ENCODE measurements around the gene SIK3.
A peak's percentile ranks its signal among the peaks of the same experiment; 100 is the strongest.

SIK3 gene

DNA sequence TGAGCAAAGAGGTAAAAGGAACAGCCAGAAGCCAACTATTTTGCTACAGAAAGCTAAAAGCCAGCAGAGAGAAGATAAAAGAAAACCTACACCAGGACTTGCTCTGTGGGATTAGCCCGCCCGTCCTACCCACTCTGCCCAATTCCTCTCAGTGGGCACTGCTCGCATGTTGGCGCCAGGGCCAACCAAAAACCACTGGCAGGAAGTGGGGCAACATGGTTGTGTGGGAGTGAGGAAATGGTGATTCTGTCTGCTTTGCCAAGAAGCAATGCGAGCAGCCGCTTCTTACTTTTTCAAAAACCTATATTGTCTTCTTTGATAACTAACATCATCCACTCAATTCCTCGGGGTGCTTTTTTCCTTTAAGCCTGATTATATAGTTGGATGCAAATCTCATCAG, 246.6 kb downstream of the SIK3 start:
- no peaks in the 10 kb centered on the region for H3K9me3 ChIP-seq
- TF ChIP-seq, protein P1, sequence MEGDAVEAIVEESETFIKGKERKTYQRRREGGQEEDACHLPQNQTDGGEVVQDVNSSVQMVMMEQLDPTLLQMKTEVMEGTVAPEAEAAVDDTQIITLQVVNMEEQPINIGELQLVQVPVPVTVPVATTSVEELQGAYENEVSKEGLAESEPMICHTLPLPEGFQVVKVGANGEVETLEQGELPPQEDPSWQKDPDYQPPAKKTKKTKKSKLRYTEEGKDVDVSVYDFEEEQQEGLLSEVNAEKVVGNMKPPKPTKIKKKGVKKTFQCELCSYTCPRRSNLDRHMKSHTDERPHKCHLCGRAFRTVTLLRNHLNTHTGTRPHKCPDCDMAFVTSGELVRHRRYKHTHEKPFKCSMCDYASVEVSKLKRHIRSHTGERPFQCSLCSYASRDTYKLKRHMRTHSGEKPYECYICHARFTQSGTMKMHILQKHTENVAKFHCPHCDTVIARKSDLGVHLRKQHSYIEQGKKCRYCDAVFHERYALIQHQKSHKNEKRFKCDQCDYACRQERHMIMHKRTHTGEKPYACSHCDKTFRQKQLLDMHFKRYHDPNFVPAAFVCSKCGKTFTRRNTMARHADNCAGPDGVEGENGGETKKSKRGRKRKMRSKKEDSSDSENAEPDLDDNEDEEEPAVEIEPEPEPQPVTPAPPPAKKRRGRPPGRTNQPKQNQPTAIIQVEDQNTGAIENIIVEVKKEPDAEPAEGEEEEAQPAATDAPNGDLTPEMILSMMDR (IDR thresholded peaks at IDR 0.05), result no peak
- H3K27me3 ChIP-seq, result no peaks in the 10 kb centered on the region
- peak overlapping the region in 1 of 2 experiments; percentile 10 for H3K4me3 ChIP-seq (ENCODE audit: low read depth in 1 of 2, low read length in 1 of 2)
- peak overlapping the region; percentile 62 for H3K27ac ChIP-seq
- peaks cover 27 to 32% of the 10 kb centered on the region in 2 experiments for H3K4me1 ChIP-seq (ENCODE audit: control insufficient read depth in 1 of 2, insufficient read depth in 1 of 2, low read depth in 1 of 2, low read length in 1 of 2)
- H3K36me3 ChIP-seq, result peaks cover 66% of the 10 kb centered on the region

DNA sequence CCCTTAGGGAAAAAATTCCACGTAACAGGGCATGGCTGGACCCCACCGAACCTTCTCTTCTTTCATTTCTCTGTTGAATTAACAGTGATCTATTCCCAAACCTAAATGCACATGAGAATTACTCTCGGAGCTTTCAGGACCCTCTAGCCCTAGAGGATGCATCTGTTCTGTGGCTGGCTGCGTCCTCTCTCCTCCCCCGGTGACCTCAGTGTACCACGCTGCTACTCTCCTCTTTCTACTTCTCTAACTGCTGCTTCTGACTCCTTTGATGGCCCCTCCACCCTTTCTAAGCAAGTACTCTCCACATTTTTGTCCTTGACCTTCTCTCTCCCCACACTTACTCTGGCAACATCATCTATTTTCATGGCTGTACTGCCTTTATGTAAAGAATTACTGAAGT, 248.7 kb downstream of the SIK3 start:
- peaks cover 27 to 32% of the 10 kb centered on the region in 2 experiments for H3K4me1 ChIP-seq (ENCODE audit: control insufficient read depth in 1 of 2, insufficient read depth in 1 of 2, low read depth in 1 of 2, low read length in 1 of 2)

DNA sequence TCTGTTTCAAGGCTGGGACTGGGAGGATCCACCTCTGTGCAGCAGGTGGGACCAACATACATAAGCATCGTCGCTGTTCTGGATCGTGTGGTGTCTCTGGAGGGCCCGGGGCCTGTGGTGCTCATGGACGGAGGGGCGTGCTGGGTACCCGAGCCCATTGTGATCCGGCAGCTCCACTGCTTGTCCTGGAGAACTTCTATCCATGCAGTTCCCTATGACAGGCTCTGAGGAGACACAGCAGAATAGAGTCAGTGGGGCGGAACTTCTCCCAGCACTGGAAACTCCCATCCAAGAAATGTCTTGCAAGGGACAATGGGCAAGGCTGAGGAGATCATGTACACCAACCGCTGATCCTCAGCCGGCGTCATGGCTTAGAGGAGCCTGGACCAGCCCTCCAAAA, 249.2 kb downstream of the SIK3 start:
- no peaks in the 10 kb centered on the region for H3K27me3 ChIP-seq
- H3K27ac ChIP-seq, result no peak overlapping the region
- TF ChIP-seq, protein P1 (IDR thresholded peaks at IDR 0.05), result no peak
- H3K4me1 ChIP-seq (ENCODE audit: control insufficient read depth in 1 of 2, insufficient read depth in 1 of 2, low read depth in 1 of 2, low read length in 1 of 2), result peaks cover 27 to 31% of the 10 kb centered on the region in 2 experiments
- peaks cover 70% of the 10 kb centered on the region for H3K36me3 ChIP-seq
- no peaks in the 10 kb centered on the region for H3K9me3 ChIP-seq
- H3K4me3 ChIP-seq (ENCODE audit: low read depth in 1 of 2, low read length in 1 of 2), result no peak overlapping the region

More for the DNA sequence above, 248.7 kb downstream of the SIK3 start:
- H3K36me3 ChIP-seq, result peaks cover 71% of the 10 kb centered on the region
- H3K9me3 ChIP-seq, result no peaks in the 10 kb centered on the region
- no peak overlapping the region for H3K27ac ChIP-seq
- TF ChIP-seq, protein P1 (IDR thresholded peaks at IDR 0.05), result no peak
- H3K27me3 ChIP-seq, result no peaks in the 10 kb centered on the region
- no peak overlapping the region for H3K4me3 ChIP-seq (ENCODE audit: low read depth in 1 of 2, low read length in 1 of 2)

DNA sequence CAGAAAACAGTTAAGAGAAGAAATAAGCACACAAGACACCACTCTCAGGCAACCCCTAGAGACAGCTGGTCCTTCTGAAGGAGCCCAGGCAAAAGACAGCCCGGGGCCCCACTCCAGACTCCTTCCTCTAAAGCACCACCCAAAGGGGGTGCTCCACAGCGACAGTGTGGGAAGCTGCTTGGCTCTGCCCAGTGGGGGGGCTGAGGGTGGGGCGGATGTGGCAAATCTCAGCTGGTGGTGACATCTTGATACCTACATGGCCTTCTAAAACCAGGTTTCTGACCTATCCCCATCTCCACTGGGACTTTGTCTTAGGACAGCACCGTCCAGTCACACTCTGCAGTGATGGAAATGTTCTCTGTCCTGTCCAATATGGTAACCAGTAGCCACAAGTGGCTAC, 250.6 kb downstream of the SIK3 start:
- Histone ChIP-seq H3K27me3 (no peaks in the 10 kb centered on the region), H3K27ac (no peak overlapping the region), H3K4me3 (ENCODE audit: low read depth in 1 of 2, low read length in 1 of 2) (no peak overlapping the region), H3K36me3 (peaks cover 79% of the 10 kb centered on the region), H3K9me3 (no peaks in the 10 kb centered on the region), H3K4me1 (ENCODE audit: control insufficient read depth in 1 of 2, insufficient read depth in 1 of 2, low read depth in 1 of 2, low read length in 1 of 2) (peaks cover 15 to 16% of the 10 kb centered on the region in 2 experiments)
- TF ChIP-seq, protein P1 (IDR thresholded peaks at IDR 0.05), result no peak

DNA sequence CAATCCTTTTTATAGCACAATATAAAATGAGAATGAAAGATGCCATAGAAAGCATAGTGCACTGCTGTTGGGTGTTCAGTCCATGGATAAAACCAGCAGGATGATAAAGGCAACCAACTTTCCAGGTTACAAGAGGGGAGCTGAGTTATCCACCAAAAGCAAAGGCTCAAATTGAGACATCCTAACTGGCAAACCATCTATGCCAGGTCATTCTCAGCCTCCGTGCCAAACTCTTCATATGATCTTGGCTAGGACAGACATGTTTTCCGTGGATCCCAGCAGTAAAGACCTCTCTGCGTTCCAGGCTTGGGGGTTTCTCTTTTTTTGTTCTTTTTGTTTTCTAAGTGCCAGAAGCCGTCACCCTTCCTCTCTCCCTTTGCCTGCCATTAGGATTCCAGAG, 253.5 kb downstream of the SIK3 start:
- H3K36me3 ChIP-seq, result peaks cover 69% of the 10 kb centered on the region
- TF ChIP-seq, protein P1 (IDR thresholded peaks at IDR 0.05), result no peak
- no peaks in the 10 kb centered on the region for H3K4me1 ChIP-seq (ENCODE audit: control insufficient read depth in 1 of 2, insufficient read depth in 1 of 2, low read depth in 1 of 2, low read length in 1 of 2)
- H3K27ac ChIP-seq, result no peak overlapping the region
- no peak overlapping the region for H3K4me3 ChIP-seq (ENCODE audit: low read depth in 1 of 2, low read length in 1 of 2)
- no peaks in the 10 kb centered on the region for H3K27me3 ChIP-seq
- no peaks in the 10 kb centered on the region for H3K9me3 ChIP-seq

DNA sequence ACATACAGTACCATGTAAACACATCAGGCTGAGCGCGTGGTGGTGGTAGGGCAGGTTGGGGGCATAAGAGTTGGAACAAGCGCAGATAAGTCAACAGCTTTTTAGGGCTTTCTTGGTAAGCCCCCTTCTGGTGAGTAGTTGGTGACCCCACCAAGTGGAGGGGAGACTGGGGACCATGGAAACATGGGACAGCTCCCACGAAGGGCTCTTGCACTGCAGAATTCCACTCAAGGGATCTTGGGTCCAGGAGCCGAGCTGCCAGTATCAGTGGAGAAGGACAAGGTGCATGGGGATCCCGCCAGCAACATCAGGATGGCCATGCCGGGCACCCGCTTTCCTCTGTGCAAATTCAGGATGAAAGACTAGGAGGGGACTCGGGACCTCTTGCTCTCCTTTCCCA, 254.6 kb downstream of the SIK3 start:
- H3K36me3 ChIP-seq, result peaks cover 58% of the 10 kb centered on the region
- H3K4me1 ChIP-seq (ENCODE audit: control insufficient read depth in 1 of 2, insufficient read depth in 1 of 2, low read depth in 1 of 2, low read length in 1 of 2), result no peaks in the 10 kb centered on the region
- H3K4me3 ChIP-seq (ENCODE audit: low read depth in 1 of 2, low read length in 1 of 2), result no peak overlapping the region
- H3K27me3 ChIP-seq, result no peaks in the 10 kb centered on the region
- TF ChIP-seq, protein P1 (IDR thresholded peaks at IDR 0.05), result no peak
- no peaks in the 10 kb centered on the region for H3K9me3 ChIP-seq
- no peak overlapping the region for H3K27ac ChIP-seq
